GM19468 (cell line): Measurements from ENCODE around the gene PHLPP2.

Source experiments
- ATAC-seq: cut with Tn5 transposase; IDR thresholded peaks from one replicate; pipeline ENCODE4 v1.9.1; 2021; ENCODE audit warnings: mild to moderate bottlenecking, moderate library complexity, moderate number of reproducible peaks; ENCODE audit not compliant: unreplicated experiment; ENCODE audit errors: extremely low read depth

The PHLPP2 gene, protein sequence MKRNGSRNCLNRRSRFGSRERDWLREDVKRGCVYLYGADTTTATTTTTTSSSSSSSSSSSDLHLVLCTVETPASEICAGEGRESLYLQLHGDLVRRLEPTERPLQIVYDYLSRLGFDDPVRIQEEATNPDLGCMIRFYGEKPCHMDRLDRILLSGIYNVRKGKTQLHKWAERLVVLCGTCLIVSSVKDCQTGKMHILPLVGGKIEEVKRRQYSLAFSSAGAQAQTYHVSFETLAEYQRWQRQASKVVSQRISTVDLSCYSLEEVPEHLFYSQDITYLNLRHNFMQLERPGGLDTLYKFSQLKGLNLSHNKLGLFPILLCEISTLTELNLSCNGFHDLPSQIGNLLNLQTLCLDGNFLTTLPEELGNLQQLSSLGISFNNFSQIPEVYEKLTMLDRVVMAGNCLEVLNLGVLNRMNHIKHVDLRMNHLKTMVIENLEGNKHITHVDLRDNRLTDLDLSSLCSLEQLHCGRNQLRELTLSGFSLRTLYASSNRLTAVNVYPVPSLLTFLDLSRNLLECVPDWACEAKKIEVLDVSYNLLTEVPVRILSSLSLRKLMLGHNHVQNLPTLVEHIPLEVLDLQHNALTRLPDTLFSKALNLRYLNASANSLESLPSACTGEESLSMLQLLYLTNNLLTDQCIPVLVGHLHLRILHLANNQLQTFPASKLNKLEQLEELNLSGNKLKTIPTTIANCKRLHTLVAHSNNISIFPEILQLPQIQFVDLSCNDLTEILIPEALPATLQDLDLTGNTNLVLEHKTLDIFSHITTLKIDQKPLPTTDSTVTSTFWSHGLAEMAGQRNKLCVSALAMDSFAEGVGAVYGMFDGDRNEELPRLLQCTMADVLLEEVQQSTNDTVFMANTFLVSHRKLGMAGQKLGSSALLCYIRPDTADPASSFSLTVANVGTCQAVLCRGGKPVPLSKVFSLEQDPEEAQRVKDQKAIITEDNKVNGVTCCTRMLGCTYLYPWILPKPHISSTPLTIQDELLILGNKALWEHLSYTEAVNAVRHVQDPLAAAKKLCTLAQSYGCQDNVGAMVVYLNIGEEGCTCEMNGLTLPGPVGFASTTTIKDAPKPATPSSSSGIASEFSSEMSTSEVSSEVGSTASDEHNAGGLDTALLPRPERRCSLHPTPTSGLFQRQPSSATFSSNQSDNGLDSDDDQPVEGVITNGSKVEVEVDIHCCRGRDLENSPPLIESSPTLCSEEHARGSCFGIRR (N-terminal part only)

DNA sequence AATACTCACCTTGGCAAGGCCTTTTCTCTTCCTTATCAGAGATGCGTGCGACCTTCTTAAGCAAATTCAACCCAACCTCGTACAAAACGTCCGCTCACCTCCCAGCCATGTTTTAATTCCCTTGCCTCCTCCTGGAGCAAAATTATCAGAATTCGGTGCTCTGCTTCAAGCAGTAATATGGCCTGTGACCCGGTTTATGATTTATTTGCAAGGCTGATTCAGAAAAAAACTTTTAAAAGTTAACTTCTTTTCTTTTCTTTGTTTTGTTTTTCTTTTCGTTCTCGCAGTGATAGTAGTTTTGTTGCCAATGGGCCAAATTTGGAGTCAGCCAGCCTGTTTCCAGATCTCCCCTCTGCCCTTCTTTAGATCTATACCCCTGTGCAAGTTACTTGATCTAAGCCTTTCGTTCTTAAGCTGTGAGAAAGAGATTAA is at the start of gene PHLPP2:
Gene PHLPP2, minus strand, starts transcription at position 382 of the 432 bp plus-strand sequence. CDS start 9,906 bp downstream, outside the sequence.
- no peak for ATAC-seq

DNA sequence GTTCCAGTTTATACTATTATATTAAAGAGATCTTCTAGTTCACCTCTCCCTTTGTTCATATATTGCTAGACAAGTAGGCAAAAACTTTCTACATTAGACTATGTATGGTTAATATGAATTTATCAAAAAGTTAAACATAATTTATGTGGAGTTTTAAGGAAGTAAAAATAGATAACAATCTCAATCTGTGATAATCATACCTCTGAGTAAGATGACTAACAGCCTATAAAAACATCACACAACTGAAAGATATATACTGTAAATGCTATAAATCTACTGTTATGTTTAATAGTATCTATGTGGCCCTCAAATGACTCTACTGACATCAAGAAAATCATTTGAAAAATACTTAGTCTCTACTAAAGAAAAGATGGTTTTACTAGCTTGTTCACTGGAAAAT is 47.1 kb upstream of the PHLPP2 start:
- ATAC-seq, result no peak

DNA sequence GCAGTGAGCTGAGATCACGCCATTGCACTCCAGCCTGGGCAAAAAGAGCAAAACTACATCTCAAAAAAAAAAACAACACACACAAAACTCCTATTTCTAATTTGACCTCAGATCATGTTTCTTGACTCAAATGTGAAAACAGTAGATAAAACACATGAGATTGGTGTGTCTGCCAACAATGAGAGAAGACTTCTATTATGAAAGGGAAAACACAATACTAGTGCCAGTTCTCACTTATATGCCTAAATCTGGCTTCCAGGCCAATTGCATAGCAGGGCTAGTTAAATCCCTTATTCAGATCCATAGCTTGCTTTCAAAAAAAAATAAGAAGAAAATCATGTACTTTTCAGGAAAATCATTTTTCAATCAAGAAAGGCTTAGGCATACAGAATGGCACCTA is 44.7 kb upstream of the PHLPP2 start:
- no peak for ATAC-seq

DNA sequence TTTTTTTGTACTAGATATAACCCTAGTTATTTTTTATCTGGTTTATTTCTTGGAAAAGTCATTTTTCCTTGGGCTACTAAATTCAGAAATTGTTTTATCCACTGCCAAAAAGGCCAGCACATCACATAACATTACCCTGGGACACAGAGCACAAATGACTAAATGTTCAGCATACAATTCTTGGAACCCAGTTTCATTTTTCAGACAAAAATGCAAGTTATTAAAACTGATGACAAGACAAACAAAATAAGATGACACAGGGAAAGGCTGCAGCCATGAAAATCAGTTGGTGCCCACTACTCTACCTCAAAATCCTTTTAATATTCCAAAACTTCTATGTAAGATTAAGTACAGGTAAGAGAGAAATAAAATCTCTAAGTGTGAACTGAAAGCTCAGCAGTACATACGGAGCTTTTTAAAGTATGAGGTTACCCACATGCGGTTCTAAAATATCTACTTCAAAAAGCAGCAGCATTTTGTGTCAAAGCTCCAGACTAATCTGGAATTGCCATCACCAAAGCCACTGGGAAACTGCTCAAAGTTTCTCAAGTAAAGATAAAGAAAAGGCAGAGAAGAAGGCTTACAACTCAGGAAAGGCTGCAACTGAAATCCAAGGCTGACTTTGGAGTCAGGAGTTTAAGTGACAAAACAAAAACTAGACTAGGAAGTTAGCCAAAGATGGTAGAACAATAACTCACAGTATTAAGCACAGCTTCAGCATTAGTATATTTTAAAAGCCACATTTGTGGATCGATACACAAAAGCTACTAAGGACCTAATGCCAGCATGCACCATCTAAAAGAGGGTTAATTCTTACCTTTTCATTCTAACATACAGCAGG is 42.8 kb upstream of the PHLPP2 start:
- no peak for ATAC-seq

DNA sequence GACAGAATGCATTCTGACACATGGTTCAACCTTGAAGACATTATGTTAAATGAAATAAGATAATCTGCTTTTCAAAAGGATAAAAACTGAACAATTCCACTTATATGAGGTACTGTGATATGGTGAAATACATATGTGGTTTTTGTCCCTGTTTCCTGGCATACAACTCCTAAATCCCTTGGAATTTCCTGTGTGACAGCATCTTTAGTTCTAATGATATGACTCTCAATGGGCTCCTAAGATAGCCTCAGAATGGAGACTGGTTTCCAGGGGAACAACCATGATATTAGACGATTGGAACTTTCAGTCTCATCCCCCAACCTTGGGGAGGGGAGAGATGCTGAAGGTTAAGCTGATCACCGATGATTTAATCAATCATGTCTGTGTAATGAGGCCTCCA is 37.7 kb upstream of the PHLPP2 start:
- no peak for ATAC-seq

DNA sequence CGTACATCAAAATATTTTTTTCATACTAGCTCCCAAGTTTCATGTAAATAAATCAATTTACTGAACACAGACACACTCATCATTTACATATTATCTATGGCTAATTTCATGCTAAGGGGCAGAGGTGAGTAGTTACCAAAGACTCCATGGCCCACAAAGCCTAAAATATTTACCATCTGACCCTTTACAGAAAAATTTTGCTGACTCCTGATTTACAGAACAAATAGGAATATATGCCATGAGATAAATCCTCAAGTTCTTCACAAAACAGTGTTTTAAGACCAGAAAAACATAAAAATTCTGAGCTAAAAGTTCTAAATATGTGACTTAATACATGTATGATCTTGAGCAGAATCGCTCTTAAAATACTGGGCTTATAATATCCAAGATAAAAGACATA is 36.6 kb upstream of the PHLPP2 start:
- no peak for ATAC-seq

DNA sequence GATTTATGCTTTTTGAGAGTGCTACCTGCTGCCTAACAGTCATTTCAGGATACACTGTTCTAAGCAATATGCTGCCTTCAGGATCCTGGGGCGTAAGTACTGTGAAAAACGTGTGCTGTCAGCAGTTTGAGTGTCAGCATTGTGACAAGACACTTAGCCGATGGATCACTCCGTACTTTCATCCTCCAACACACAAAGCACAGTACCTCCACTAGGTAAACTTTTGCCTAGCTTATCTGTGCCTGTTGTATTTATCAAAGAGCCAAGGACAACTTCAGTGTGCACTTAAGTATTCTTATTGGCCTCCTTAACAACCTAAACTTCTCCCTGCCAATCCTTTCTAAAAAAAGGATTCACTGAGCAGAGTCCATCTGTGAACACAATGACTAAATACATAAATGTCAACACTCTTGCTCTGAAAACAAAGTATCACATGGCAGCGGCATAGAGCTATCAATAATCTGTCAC is 33.8 kb upstream of the PHLPP2 start:
- ATAC-seq, result no peak

DNA sequence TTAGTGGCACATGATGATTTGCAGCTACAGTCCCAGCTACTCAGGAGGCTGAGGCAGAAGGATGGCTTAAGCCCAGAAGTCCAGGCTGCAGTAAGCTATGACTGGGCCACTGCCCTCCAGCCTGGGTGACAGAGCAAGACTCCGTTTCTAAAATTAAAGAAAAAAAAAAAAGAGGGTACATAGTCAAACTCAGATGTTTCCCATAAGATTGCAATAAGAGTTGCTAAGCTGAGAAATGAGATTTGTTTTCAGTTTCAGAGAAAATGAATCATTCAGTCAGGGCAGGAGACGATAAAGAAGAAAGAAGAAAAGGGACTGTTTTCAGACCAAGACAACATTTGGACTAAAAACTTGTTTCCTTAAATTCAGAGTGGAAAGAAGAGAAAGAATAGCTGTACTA is 30.2 kb upstream of the PHLPP2 start:
- no peak for ATAC-seq

DNA sequence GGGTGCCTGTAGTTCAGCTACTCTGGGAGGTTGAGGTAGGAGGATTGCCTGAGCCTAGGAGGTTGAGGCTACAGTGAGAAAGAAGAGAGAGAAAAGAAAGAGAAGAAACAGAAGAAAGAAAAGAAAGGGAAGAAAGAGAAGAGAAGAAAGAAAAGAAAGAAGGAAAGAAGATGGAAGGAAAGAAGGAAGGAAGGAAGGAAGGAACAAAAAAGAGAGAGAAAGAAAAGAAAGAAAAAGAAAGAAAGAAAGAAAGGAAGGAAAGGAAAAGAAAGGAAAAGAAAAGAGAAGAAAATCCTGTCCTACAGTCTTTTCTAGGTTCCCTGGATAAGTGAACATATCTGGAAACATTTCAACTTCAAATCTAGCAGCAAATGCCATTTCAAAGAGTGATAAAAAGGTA is 29.6 kb upstream of the PHLPP2 start:
- ATAC-seq, result no peak

DNA sequence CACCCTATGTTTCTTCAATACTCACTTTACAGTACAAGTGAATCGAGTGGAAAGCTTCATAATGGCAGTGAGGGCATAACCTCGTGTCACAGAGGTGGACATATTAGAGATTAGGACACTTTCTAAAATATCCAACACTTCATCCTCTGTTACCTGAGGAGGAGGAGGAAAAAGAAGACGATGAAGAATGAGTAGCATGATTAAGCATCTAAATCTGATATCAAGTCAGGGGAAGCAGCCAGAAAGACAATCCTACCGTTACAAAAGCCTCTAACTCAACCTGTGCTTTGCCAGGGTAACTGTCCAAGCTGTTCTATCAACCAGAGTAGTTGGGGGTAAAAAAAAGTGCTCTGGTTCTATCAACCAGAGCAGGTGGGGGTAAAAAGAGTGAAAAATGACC is 23.7 kb upstream of the PHLPP2 start:
- ATAC-seq, result no peak

DNA sequence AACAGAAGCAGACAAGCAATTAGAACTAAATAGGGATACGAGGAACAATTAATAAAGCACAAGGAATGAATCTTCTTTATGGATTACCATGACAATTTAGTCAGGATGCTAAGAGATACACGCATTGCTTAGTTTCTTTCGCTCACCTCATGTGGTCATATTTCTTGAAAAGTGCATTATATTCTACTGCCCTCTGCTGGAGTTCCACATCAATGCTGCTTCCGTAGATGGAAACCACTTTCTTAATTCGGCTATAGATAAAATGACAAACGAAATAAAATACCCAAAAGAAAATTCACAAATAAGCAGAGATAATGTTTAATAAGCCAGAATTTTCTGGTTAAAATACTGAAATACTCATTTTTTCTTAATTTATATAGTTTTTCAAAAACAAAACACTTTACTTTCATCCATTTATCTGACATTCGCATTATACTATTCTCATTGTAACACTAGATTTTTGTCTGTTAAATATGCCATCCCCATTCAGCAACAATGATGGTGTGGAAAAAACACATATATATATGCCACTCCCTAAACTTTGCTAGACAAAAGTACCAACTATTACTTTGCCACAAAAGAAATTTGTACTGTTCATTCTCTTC is 22.0 kb upstream of the PHLPP2 start:
- no peak for ATAC-seq

DNA sequence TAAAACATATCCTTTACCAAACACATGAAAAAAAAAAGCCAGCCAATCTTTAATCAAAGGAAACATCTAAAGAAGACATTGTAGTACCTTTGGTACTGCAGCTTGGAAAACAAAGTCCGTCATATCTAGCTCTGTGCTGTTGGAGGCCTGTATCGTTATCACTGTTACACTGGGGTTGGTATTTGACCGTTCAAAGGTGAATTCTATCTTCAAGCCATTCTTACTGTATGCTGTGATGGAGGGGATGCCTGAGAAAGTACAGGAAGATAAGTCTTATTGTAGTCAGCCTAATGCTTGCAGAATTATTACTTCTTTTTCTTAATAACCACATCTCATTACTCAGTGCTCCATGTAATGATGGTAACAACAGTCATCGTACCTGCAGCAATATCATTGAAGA is 14.4 kb upstream of the PHLPP2 start:
- ATAC-seq, result no peak

DNA sequence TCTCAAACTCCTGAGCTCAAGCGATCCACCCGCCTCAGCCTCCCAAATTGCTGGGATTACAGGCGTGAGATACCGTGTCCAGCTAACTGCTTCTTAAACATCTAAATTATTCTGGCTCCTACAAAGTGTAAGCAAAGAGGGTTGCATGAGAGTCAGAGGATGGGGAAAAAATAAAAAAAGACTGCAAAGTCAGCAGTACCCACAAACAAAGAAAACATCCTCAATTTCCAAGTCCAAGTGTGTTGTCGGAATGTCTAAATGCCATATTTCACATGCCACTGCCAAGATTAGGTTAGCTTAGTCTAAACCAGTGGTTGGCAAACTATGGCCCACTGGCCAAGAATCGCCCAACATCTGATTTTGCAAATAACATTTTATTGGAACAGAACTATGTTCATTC is 13.0 kb upstream of the PHLPP2 start:
- ATAC-seq, result no peak

DNA sequence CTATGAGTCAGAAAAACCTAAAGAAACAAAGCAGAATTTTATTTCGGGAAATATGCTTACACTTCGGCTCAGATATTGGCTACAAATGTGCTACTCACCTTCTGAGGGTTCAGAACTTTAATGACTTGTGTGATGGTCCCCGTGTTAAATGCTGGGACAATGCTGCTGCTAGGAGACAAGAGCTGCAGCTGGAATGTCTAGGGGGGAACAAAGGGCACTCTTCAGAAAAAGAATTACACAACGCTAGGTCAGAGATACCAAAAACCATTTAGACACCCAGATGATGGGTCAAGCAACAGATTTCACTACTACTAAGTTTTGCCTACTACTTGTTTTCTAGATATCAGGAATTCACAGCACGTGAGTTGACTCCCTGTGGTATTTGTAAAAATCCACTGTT is 10.0 kb upstream of the PHLPP2 start:
- ATAC-seq, result no peak

DNA sequence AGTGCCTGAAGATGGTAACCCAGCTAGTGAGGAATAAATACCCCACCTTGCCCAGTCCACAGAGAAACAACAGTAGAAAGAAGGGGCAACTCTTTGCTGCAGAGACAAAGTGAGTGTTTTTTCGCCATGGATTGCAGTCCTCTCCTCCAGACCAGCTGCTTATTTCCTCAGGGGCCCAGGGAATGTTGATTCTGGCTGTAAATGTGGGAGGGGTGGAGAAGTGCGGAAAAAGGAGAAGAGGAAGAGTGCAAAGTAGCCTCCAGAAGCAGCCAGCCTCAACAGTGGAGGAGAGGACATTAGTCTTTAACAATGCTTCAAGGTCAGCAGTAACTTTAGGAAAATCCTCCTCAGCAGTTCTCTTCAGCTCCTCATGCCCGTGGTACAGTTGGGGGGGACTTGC is 8.1 kb upstream of the PHLPP2 start:
- no peak for ATAC-seq

DNA sequence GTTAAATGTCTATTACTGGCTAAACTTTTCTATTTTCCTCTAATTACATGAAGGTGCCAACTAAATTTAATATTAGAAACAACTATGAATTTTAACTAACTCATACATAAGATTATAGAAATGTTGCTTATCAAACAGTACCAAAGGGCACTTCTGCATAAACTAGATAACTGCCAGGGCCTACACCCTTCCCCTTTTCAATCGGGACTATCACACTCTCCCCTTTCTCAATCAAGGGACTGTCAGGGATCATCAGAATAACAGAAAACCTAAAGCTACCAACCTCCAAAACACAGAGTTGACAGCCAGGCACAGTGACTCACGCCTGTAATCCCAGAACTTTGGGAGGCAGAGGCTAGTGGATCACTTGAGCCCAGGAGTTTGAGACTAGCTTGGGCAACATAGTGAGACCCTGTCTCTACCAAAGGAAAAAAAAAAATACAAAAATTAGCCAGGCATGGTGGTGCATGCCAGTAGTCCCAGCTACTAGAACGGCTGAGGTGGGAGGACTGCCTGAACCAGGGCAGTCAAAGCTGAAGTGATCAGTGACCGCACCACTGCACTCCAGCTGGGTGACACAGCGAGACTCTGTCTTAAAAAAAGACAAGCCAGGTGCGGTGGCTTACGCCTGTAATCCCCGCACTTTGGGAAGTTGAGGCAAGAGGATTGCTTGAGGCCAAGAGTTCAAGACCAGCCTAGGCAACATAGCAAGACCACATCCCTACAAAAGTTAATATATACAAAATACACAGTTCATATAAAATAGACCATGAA is 3.2 kb upstream of the PHLPP2 start:
- no peak for ATAC-seq

DNA sequence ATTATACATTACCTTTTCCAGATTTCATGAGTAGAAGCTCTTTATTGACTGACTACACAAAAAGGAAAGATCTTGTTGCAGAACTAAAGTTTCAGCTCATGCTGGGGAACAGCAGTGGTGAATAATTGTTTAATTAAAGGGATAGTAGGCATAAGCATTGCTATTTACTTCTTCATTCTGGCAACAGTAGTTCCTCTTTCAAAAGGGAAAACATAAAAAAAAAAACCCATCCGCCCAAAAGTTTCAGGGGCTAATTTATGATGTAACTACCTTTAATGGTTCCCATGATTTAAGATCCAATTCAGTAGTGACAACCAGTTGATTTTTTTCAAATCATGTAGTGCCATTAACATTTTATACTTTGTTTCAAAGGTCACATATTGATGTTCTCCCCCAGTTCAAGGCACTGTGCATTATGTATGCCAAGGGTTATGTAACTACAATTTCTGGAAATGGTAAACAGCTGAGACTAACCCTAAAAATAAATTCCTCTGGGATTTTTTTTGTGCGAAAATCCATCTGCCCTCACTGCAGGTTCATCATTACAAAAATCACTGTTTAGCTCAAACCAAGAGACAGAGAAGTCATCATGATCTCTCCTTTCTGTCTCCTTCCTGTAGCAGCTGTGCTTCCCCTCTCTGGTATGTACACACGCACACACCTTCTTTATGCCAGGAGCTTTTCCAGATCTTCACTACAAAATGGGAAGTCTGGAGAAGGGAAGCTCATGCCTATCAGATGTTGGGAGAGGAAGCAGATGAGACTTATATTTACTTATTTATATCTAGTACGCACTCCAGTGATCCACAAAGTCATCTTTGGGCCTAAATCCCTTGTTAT is 2.2 kb upstream of the PHLPP2 start:
- ATAC-seq, result no peak
